ENCODE results near the gene MANF. TPM values are rescaled to one million over a fixed set of nuclear protein-coding genes. Genes with fewer than 3 reads are reported as not detected.
"Not testable (repeated sequence)": the region's sequence is repeated elsewhere in the genome, so short reads cannot be mapped to it uniquely, and the experiment has no call there.

MANF gene
- total RNA-seq, 1 donor from 2014 or later, result 37.6 TPM

GRCh38 chr3:51353691-51354090 lies 31.4 kb upstream of the MANF start:
- H3K27ac ChIP-seq (ENCODE audit: low read depth, low read length), result no peak overlapping the region
- no peaks in the 10 kb centered on the region for H3K9me3 ChIP-seq (ENCODE audit: control insufficient read depth in 3 of 3, low read length in 3 of 3)
- no peak overlapping the region for H3K4me3 ChIP-seq (ENCODE audit: low read length in 3 of 3)
- no peaks in the 10 kb centered on the region for H3K4me1 ChIP-seq (ENCODE audit: control insufficient read depth in 3 of 3, insufficient read depth in 3 of 3, low read length in 3 of 3)
- no peak overlapping the region for H3K9ac ChIP-seq (ENCODE audit: low read depth in 1 of 3, low read length in 3 of 3)
- no peaks in the 10 kb centered on the region for H3K27me3 ChIP-seq (ENCODE audit: control insufficient read depth in 3 of 3, insufficient read depth in 3 of 3, low read length in 3 of 3)
- peaks cover 0 to 2% (median 0%) of the 10 kb centered on the region in 3 donors for H3K36me3 ChIP-seq (ENCODE audit: control insufficient read depth in 3 of 3, insufficient read depth in 3 of 3, low read length in 3 of 3)

DNA sequence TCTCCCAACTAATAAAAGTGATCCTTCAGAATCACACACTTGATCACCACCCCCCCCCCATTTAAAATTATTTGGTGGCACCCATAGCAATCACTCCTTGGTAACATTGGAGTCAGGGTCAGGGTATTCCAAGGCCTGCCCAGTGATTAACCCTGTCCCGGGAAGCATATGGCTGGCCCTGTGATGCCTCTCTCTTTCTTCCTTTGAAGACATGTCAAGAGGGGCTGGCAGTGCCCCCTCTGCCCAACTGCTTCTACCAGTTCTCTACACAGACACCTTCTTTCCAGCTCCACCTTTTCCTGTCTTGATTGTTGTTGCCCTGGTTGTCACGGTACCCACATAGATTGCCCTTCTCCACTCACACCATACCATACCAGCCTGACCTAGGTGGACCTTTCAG lies 30.9 kb upstream of the MANF start:
- Histone ChIP-seq H3K4me3 (ENCODE audit: low read length in 3 of 3) (no peak overlapping the region), H3K27me3 (ENCODE audit: control insufficient read depth in 3 of 3, insufficient read depth in 3 of 3, low read length in 3 of 3) (no peaks in the 10 kb centered on the region), H3K27ac (ENCODE audit: low read depth, low read length) (no peak overlapping the region), H3K4me1 (ENCODE audit: control insufficient read depth in 3 of 3, insufficient read depth in 3 of 3, low read length in 3 of 3) (no peaks in the 10 kb centered on the region), H3K9ac (ENCODE audit: low read depth in 1 of 3, low read length in 3 of 3) (no peak overlapping the region), H3K9me3 (ENCODE audit: control insufficient read depth in 3 of 3, low read length in 3 of 3) (no peaks in the 10 kb centered on the region), H3K36me3 (ENCODE audit: control insufficient read depth in 3 of 3, insufficient read depth in 3 of 3, low read length in 3 of 3) (peaks cover 0 to 2% (median 0%) of the 10 kb centered on the region in 3 donors)

DNA sequence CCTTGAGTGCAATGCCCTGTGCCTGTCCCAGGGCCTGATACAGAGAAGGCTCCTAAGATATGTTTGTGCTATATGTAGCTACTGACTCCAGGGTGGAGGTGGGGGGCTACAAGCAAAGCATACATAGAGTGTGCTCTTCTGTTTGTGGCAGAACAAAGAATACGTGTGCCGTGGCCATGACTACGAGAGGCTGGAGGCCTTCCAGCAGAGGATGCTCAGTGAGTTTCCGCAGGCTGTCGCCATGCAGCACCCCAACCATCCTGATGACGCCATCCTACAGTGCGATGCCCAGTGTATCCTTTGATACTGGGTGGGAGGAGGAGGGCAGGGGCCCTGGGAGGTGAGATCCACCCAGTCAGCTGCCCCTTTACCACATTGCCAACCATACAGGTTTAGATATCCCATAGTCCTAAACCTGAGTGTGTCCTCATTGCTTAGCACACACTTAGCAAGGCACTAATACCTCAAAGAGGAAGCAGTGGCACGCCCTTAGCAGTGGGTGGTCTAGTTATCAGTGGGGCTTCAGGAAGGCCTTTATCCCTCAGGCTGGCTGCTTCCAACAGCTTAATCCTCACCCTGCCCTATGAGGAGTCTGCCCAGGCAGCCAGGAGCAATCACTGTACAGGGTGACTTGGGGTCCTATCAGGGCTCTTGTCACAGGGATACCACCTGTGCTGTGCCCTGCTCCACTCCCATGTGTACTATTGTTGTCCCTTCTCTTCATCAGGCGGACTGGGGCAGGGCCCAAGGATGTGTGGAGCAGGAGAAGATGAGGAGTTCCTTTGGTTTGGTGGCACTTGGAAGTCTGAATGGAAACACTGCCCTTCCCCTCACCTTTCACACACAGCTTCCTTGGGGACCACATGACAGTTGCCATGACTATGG lies 30.1 kb upstream of the MANF start:
- Histone ChIP-seq H3K9me3 (ENCODE audit: control insufficient read depth in 3 of 3, low read length in 3 of 3) (no peaks in the 10 kb centered on the region), H3K4me1 (ENCODE audit: control insufficient read depth in 3 of 3, insufficient read depth in 3 of 3, low read length in 3 of 3) (no peaks in the 10 kb centered on the region), H3K27ac (ENCODE audit: low read depth, low read length) (no peak overlapping the region), H3K4me3 (ENCODE audit: low read length in 3 of 3) (no peak overlapping the region), H3K9ac (ENCODE audit: low read depth in 1 of 3, low read length in 3 of 3) (no peak overlapping the region), H3K36me3 (ENCODE audit: control insufficient read depth in 3 of 3, insufficient read depth in 3 of 3, low read length in 3 of 3) (peaks cover 0 to 2% (median 0%) of the 10 kb centered on the region in 3 donors), H3K27me3 (ENCODE audit: control insufficient read depth in 3 of 3, insufficient read depth in 3 of 3, low read length in 3 of 3) (no peaks in the 10 kb centered on the region)

DNA sequence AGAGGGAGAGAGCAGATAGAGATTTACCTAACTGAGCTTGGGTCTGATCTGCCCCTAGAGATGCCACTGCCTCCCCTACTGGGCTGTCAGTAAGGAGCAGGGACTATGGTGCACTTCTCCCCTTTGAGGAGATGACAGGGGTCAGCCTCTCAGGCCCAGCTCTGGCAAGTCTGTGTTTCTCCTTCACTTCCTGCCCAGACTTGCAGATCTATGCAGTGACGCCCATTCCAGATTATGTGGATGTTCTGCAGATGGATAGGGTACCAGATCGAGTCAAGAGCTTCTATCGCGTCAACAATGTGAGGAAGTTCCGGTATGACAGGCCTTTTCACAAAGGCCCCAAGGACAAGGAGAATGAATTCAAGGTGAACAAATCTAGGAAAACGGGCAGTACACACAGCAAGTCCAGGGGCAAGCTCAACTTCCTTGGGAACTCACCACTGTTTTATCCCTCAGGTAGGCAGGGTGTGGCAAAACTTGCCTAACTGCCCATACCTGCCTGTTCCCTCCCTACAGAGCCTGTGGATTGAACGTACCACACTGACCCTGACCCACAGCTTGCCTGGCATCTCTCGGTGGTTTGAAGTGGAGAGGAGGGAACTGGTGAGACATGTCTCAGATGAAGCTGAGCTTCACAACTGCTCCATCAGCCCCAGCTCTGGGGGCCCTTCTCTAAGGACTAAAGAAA lies 29.1 kb upstream of the MANF start:
- Histone ChIP-seq H3K9ac (ENCODE audit: low read depth in 1 of 3, low read length in 3 of 3) (no peak overlapping the region), H3K27me3 (ENCODE audit: control insufficient read depth in 3 of 3, insufficient read depth in 3 of 3, low read length in 3 of 3) (no peaks in the 10 kb centered on the region), H3K4me3 (ENCODE audit: low read length in 3 of 3) (no peak overlapping the region), H3K4me1 (ENCODE audit: control insufficient read depth in 3 of 3, insufficient read depth in 3 of 3, low read length in 3 of 3) (no peaks in the 10 kb centered on the region), H3K9me3 (ENCODE audit: control insufficient read depth in 3 of 3, low read length in 3 of 3) (no peaks in the 10 kb centered on the region), H3K27ac (ENCODE audit: low read depth, low read length) (no peak overlapping the region), H3K36me3 (ENCODE audit: control insufficient read depth in 3 of 3, insufficient read depth in 3 of 3, low read length in 3 of 3) (peaks cover 0 to 2% (median 0%) of the 10 kb centered on the region in 3 donors)

DNA sequence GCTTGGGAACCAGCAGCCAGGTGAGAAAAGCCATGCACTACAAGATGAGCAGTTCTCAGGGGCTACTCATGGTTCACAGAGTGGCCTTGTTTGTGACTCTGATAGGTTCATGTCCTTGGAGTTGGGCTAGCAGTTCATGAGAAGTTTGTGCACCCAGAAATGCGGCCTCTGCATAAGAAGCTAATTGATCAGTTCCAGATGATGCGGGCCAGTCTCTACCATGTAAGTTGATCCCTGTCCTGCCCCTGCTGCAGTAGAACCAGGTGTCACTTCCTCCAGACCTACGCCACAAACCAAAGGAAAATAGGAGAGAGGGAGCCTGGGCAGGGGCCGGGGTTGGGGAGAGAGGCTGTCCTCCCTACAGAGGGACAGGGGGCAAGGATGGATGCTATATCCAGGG lies 27.2 kb upstream of the MANF start:
- H3K4me1 ChIP-seq (ENCODE audit: control insufficient read depth in 3 of 3, insufficient read depth in 3 of 3, low read length in 3 of 3), result no peaks in the 10 kb centered on the region
- H3K36me3 ChIP-seq (ENCODE audit: control insufficient read depth in 3 of 3, insufficient read depth in 3 of 3, low read length in 3 of 3), result peaks cover 0 to 2% (median 0%) of the 10 kb centered on the region in 3 donors
- no peaks in the 10 kb centered on the region for H3K27me3 ChIP-seq (ENCODE audit: control insufficient read depth in 3 of 3, insufficient read depth in 3 of 3, low read length in 3 of 3)
- no peaks in the 10 kb centered on the region for H3K9me3 ChIP-seq (ENCODE audit: control insufficient read depth in 3 of 3, low read length in 3 of 3)
- H3K27ac ChIP-seq (ENCODE audit: low read depth, low read length), result no peak overlapping the region
- H3K4me3 ChIP-seq (ENCODE audit: low read length in 3 of 3), result no peak overlapping the region
- H3K9ac ChIP-seq (ENCODE audit: low read depth in 1 of 3, low read length in 3 of 3), result no peak overlapping the region

- Histone ChIP-seq H3K9ac (ENCODE audit: low read depth in 1 of 3, low read length in 3 of 3) (no peak overlapping the region), H3K27me3 (ENCODE audit: control insufficient read depth in 3 of 3, insufficient read depth in 3 of 3, low read length in 3 of 3) (no peaks in the 10 kb centered on the region), H3K27ac (ENCODE audit: low read depth, low read length) (no peak overlapping the region), H3K4me3 (ENCODE audit: low read length in 3 of 3) (no peak overlapping the region), H3K36me3 (ENCODE audit: control insufficient read depth in 3 of 3, insufficient read depth in 3 of 3, low read length in 3 of 3) (peaks cover 0 to 2% (median 0%) of the 10 kb centered on the region in 3 donors), H3K4me1 (ENCODE audit: control insufficient read depth in 3 of 3, insufficient read depth in 3 of 3, low read length in 3 of 3) (no peaks in the 10 kb centered on the region), H3K9me3 (ENCODE audit: control insufficient read depth in 3 of 3, low read length in 3 of 3) (no peaks in the 10 kb centered on the region)
These were observed 26.1 kb upstream of the MANF start for GRCh38 chr3:51358981-51359380.

- Histone ChIP-seq H3K9me3 (ENCODE audit: control insufficient read depth in 3 of 3, low read length in 3 of 3) (no peaks in the 10 kb centered on the region), H3K36me3 (ENCODE audit: control insufficient read depth in 3 of 3, insufficient read depth in 3 of 3, low read length in 3 of 3) (peaks cover 0 to 2% (median 0%) of the 10 kb centered on the region in 3 donors), H3K4me1 (ENCODE audit: control insufficient read depth in 3 of 3, insufficient read depth in 3 of 3, low read length in 3 of 3) (no peaks in the 10 kb centered on the region), H3K9ac (ENCODE audit: low read depth in 1 of 3, low read length in 3 of 3) (no peak overlapping the region), H3K27me3 (ENCODE audit: control insufficient read depth in 3 of 3, insufficient read depth in 3 of 3, low read length in 3 of 3) (no peaks in the 10 kb centered on the region), H3K27ac (ENCODE audit: low read depth, low read length) (no peak overlapping the region), H3K4me3 (ENCODE audit: low read length in 3 of 3) (no peak overlapping the region)
These were observed 24.3 kb upstream of the MANF start for GRCh38 chr3:51360806-51361205.

GRCh38 chr3:51361746-51362145 lies 23.3 kb upstream of the MANF start:
- Histone ChIP-seq H3K27me3 (ENCODE audit: control insufficient read depth in 3 of 3, insufficient read depth in 3 of 3, low read length in 3 of 3) (no peaks in the 10 kb centered on the region), H3K9me3 (ENCODE audit: control insufficient read depth in 3 of 3, low read length in 3 of 3) (no peaks in the 10 kb centered on the region), H3K4me3 (ENCODE audit: low read length in 3 of 3) (no peak overlapping the region), H3K9ac (ENCODE audit: low read depth in 1 of 3, low read length in 3 of 3) (no peak overlapping the region), H3K36me3 (ENCODE audit: control insufficient read depth in 3 of 3, insufficient read depth in 3 of 3, low read length in 3 of 3) (peaks cover 0 to 2% (median 0%) of the 10 kb centered on the region in 3 donors), H3K4me1 (ENCODE audit: control insufficient read depth in 3 of 3, insufficient read depth in 3 of 3, low read length in 3 of 3) (no peaks in the 10 kb centered on the region), H3K27ac (ENCODE audit: low read depth, low read length) (no peak overlapping the region)

GRCh38 chr3:51362476-51362875 lies 22.6 kb upstream of the MANF start:
- H3K4me1 ChIP-seq (ENCODE audit: control insufficient read depth in 3 of 3, insufficient read depth in 3 of 3, low read length in 3 of 3), result no peaks in the 10 kb centered on the region
- H3K27ac ChIP-seq (ENCODE audit: low read depth, low read length), result no peak overlapping the region
- H3K9ac ChIP-seq (ENCODE audit: low read depth in 1 of 3, low read length in 3 of 3), result no peak overlapping the region
- no peaks in the 10 kb centered on the region for H3K27me3 ChIP-seq (ENCODE audit: control insufficient read depth in 3 of 3, insufficient read depth in 3 of 3, low read length in 3 of 3)
- H3K9me3 ChIP-seq (ENCODE audit: control insufficient read depth in 3 of 3, low read length in 3 of 3), result no peaks in the 10 kb centered on the region
- no peak overlapping the region for H3K4me3 ChIP-seq (ENCODE audit: low read length in 3 of 3)
- H3K36me3 ChIP-seq (ENCODE audit: control insufficient read depth in 3 of 3, insufficient read depth in 3 of 3, low read length in 3 of 3), result peaks cover 0 to 2% (median 0%) of the 10 kb centered on the region in 3 donors

DNA sequence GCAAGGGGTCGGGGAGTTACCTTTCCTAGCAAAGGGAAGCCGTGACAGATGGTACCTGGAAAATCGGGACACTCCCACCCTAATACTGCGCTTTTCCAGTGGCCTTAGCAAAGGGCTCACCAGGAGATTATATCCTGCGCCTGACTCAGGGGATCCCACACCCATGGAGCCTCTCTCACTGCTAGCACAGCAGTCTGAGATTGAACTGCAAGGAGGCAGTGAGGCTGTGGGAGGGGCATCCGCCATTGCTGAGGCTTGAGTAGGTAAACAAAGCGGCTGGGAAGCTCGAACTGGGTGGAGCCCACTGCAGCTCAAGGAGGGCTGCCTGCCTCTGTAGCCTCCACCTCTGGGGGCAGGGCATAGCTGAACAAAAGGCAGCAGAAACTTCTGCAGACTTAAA lies 16.8 kb upstream of the MANF start:
- not testable (repeated sequence) for H3K4me1 ChIP-seq (ENCODE audit: control insufficient read depth in 3 of 3, insufficient read depth in 3 of 3, low read length in 3 of 3); H3K9ac ChIP-seq (ENCODE audit: low read depth in 1 of 3, low read length in 3 of 3); H3K9me3 ChIP-seq (ENCODE audit: control insufficient read depth in 3 of 3, low read length in 3 of 3); H3K27ac ChIP-seq (ENCODE audit: low read depth, low read length); H3K36me3 ChIP-seq (ENCODE audit: control insufficient read depth in 3 of 3, insufficient read depth in 3 of 3, low read length in 3 of 3); H3K4me3 ChIP-seq (ENCODE audit: low read length in 3 of 3); H3K27me3 ChIP-seq (ENCODE audit: control insufficient read depth in 3 of 3, insufficient read depth in 3 of 3, low read length in 3 of 3)
